ENCODE results near the gene SLC39A3.
A peak's percentile ranks its signal among the peaks of the same experiment; 100 is the strongest.

SLC39A3 gene

DNA sequence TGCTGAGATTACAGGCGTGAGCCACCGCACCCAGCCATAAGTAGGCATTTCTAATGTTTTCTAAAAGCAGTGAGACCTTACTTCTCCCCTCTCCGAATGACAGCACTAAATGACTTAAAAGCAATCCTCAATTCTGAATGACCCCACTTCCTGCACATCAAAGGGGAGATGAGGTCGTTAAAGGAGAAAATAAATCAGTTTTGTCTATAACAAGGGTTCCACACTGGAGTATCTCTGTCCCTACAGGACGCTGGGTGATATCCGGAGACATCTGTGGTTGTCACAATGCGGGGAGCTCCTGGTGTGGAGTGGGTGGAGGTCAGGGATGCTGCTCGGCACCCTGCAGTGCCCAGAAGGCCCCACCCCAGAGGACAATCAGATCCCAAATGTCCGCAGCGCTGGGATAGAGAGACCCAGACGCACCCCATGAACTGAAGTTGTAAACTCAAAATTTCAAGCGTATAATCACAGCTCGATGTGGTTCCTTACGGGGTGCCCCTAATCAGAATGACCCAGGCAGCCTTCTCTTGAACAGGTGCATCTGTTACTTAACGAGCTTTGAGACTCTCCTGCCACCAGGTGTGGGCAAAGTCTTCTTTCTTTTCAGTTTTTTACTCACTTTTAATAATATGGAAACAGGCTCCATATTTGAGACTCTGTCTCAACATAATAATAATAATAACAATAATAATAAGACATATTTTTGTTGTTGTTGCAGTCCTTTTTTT is 40.2 kb downstream of the SLC39A3 start:
- H3K36me3 ChIP-seq = no peaks in the 10 kb centered on the region
- peak overlapping the region; percentile 81 for H3K9ac ChIP-seq
- no peak for TF ChIP-seq Cebpa-rat (IDR thresholded peaks at IDR 0.05)
- peaks cover 78% of the 10 kb centered on the region for H3K4me1 ChIP-seq
- H4K20me1 ChIP-seq = no peaks in the 10 kb centered on the region
- H3K9me3 ChIP-seq = no peaks in the 10 kb centered on the region
- H3K27me3 ChIP-seq = no peaks in the 10 kb centered on the region
- peak overlapping the region; percentile 99 for H3K27ac ChIP-seq
- peak overlapping the region; percentile 98 for H3K4me2 ChIP-seq
- H3K4me3 ChIP-seq = peak overlapping the region; percentile 78

DNA sequence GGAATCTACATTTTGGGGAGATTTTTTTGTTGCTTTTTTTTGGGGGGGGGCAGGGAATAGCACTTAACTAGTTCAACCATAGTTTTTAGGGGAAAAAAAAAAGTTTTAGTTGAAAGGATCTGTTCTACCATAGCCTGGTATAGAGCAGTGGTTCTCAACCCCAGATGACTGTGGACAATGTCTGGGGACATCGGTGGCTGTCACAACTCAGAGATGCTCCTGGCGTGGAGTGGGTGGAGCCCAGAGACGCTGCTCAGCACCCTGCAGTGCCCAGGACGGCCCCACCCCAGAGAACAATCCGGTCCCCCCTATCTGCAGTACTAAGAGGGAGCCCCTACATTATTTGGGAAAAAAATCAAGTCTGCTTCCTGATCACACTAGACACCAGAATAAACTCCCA is 45.6 kb downstream of the SLC39A3 start:
- H3K4me1 ChIP-seq = peaks cover 72% of the 10 kb centered on the region
- H4K20me1 ChIP-seq = no peaks in the 10 kb centered on the region
- peaks cover 28% of the 10 kb centered on the region for H3K9me3 ChIP-seq
- peak overlapping the region; percentile 98 for H3K4me2 ChIP-seq
- peak overlapping the region; percentile 54 for H3K4me3 ChIP-seq
- TF ChIP-seq Cebpa-rat (IDR thresholded peaks at IDR 0.05) = no peak
- no peaks in the 10 kb centered on the region for H3K27me3 ChIP-seq
- H3K36me3 ChIP-seq = peaks cover 38% of the 10 kb centered on the region
- peak overlapping the region; percentile 83 for H3K9ac ChIP-seq
- H3K27ac ChIP-seq = peak overlapping the region; percentile 99

DNA sequence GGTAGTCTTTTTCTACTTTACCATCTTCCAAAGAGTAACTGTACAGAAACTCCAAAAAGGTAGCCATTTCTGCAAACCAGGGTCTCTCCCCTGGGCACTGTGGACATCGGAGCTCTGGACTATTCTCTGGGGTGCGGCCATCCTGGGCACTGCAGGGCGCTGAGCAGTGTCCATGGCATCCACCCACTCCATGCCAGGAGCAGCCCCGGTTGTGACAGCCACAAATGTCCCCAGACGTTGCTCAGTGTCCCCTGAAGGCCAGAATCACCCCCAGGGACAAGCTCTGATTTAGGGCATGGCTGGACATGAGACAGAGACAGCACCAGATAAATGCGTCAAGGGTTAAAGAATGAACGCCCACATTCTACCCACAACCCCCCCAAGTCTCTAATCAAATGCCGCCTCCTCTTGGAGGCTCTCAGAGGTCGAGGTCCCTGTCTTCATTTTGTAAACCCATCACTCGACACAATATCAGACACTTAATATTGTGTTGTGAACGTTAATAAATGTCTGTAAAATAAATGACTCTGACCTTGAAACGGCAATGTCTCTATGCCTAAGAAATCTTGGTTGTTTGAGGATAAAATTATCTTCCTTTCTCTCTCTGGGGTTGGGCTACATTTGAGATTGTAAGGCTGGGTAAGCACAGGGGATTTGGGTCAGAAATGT is 46.2 kb downstream of the SLC39A3 start:
- Histone ChIP-seq H3K4me3 (peak overlapping the region; percentile 54), H3K9ac (peak overlapping the region; percentile 83), H3K4me2 (peak overlapping the region; percentile 98), H3K27ac (peak overlapping the region; percentile 99), H3K4me1 (peaks cover 67% of the 10 kb centered on the region), H4K20me1 (no peaks in the 10 kb centered on the region; the same call in 1 of the 2 replicates), H3K36me3 (peaks cover 43% of the 10 kb centered on the region), H3K9me3 (peaks cover 32% of the 10 kb centered on the region), H3K27me3 (no peaks in the 10 kb centered on the region)
- TF ChIP-seq Cebpa-rat (IDR thresholded peaks at IDR 0.05) = no peak

DNA sequence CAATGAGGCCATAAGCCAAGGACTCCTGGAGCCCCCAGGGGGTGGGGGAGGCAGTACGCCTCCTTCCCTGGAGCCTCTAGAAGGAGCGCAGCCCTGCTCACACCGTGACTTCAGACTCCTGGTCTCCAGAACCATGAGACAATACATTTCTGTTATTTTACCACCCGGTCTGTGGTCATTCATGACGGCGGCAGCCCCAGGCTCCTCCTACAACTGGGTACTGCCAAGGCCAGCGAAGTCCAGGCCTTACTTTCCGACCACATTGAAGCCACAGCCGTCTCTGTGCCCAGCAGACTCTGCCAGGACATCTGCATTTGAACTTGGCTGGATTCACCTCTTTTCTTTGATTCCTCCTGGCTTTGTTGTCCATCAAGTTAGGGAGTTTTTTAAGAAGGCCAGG is 47.9 kb downstream of the SLC39A3 start:
- Histone ChIP-seq H3K27me3 (no peaks in the 10 kb centered on the region), H3K36me3 (peaks cover 59% of the 10 kb centered on the region), H3K4me2 (no peak overlapping the region), H3K4me3 (no peak overlapping the region), H3K4me1 (peaks cover 50% of the 10 kb centered on the region), H3K27ac (peak overlapping the region; percentile 39; the same call in 1 of the 2 replicates), H3K9me3 (peaks cover 48% of the 10 kb centered on the region), H4K20me1 (no peaks in the 10 kb centered on the region; the same call in 1 of the 2 replicates), H3K9ac (no peak overlapping the region)
- TF ChIP-seq Cebpa-rat (IDR thresholded peaks at IDR 0.05) = no peak

DNA sequence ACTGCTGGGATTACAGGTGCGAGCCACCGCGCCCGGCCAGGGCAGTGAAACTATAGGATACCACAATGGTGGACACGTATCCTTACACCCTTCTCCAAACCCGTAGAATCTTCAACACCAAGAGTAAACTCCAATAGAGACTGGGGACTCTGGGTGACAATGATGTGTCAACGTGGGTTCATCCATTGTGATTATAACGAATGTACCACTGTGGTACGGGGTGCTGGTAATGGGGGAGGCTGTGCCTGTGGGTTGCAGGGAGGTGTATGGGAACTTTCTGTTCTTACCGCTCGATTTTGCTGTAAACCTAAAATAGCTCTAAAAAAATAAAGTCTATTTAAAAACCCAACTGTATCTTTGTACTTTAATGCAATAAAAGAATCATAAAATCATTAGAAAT is 49.0 kb downstream of the SLC39A3 start:
- Histone ChIP-seq H3K4me3 (no peak overlapping the region), H4K20me1 (peaks cover 1% of the 10 kb centered on the region; the same call in 1 of the 2 replicates), H3K4me2 (no peak overlapping the region), H3K9me3 (peaks cover 59% of the 10 kb centered on the region), H3K27ac (peak overlapping the region; percentile 9; the same call in 1 of the 2 replicates), H3K36me3 (peaks cover 70% of the 10 kb centered on the region), H3K4me1 (peaks cover 45% of the 10 kb centered on the region), H3K27me3 (no peaks in the 10 kb centered on the region), H3K9ac (no peak overlapping the region)
- TF ChIP-seq Cebpa-rat (IDR thresholded peaks at IDR 0.05) = no peak

DNA sequence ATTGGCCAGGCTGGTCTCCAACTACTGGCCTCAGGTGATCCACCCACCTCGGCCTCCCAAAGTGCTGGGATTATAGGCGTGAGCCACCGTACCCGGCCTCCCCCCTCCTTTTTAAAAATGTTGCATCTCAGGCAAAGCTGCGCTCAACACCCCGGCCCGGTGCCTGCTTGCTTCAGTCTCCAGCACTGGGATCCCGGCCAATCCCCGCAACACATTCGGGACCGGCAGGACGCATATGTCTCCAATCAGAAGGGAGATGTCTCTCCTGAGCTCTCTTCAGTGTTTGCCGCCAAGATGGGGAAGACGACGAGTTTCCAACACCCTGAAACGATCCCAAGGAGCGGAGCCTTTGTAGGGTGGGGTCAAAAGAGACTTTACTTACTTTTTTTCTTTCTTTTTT is 53.5 kb downstream of the SLC39A3 start:
- Histone ChIP-seq H3K4me2 (no peak overlapping the region; the same call in 1 of the 2 replicates), H4K20me1 (peaks cover 17% of the 10 kb centered on the region), H3K4me3 (no peak overlapping the region), H3K36me3 (peaks cover 94% of the 10 kb centered on the region), H3K27me3 (no peaks in the 10 kb centered on the region), H3K27ac (no peak overlapping the region), H3K4me1 (peaks cover 39% of the 10 kb centered on the region), H3K9ac (no peak overlapping the region), H3K9me3 (peaks cover 78% of the 10 kb centered on the region)
- TF ChIP-seq Cebpa-rat (IDR thresholded peaks at IDR 0.05) = no peak

DNA sequence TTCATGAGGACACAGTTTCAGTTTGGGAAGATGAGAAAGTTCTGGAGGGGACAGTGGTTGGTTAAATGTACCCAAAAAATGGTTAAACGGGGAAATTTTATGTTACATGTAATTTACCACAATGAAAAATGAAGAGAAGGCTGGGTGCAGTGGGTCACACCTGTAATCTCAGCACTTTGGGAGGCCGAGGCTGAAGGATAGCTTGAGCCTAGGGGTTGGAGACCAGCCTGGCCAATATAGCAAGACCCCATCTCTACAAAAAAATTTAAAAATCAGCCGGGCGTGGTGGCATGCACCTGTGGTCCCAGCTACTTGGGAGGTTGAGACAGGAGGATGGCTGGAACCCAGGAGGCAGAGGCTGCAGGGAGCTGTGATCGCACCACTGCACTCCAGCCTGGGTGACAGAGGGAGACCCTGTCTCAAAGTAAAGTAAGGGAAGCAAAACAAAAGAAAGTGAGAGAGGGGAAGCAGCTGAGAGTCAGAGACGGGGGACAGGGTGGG is 54.6 kb downstream of the SLC39A3 start:
- no peak for TF ChIP-seq Cebpa-rat (IDR thresholded peaks at IDR 0.05)
- Histone ChIP-seq H3K4me1 (peaks cover 50% of the 10 kb centered on the region), H4K20me1 (peaks cover 17% of the 10 kb centered on the region), H3K36me3 (peaks cover 85% of the 10 kb centered on the region), H3K27ac (peak overlapping the region; percentile 22; the same call in 1 of the 2 replicates), H3K9ac (no peak overlapping the region), H3K9me3 (peaks cover 67% of the 10 kb centered on the region), H3K27me3 (no peaks in the 10 kb centered on the region), H3K4me3 (no peak overlapping the region), H3K4me2 (peak overlapping the region; percentile 37; the same call in 1 of the 2 replicates)

DNA sequence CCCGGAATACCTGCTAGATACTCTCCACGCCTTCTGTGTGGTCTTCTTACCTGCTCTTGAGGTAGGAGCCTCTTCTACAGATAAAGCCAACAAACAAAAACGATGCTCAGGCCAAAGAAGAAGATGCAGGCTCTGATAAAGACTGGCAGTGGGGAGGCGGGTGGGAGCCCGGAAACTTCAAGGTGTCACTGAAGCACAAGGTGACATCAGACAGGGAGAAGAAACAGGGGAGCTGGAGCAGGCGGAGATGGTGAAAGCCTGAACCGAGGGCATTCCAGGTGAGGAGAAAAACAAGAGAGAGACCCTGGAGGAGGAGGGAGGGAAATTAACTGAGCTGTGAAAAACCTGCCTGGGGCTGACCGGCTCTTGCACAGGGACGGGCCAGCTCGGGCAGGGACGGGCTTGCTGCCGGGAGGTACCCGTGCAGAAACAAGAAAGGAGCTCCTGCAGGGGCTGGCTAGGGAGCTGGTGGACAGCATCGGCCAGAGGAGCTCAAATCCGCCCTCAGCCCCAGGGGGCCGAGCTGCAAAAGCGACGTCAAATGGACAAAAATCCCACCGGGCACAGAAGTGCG is 56.3 kb downstream of the SLC39A3 start:
- 0 out of 2 replicates have a peak overlapping the region, but pooled peaks have one; percentile 41 for H3K27ac ChIP-seq
- H3K4me1 ChIP-seq = peaks cover 68% of the 10 kb centered on the region
- H3K4me3 ChIP-seq = no peak overlapping the region
- peaks cover 85% of the 10 kb centered on the region for H3K36me3 ChIP-seq
- H3K4me2 ChIP-seq = peak overlapping the region; percentile 32; the same call in 1 of the 2 replicates
- no peak for TF ChIP-seq Cebpa-rat (IDR thresholded peaks at IDR 0.05)
- H3K9me3 ChIP-seq = peaks cover 52% of the 10 kb centered on the region
- H3K27me3 ChIP-seq = no peaks in the 10 kb centered on the region
- no peak overlapping the region for H3K9ac ChIP-seq
- H4K20me1 ChIP-seq = peaks cover 33% of the 10 kb centered on the region
